Aortic smooth muscle cell (primary cell): ENCODE results near the gene RHO. TPM values are rescaled to one million over a fixed set of nuclear protein-coding genes. Genes with fewer than 3 reads are reported as not detected.

ENCODE experiments used
- total RNA-seq: library from RNA; depleted of rRNA; stranded (reverse); fragments of >200 nt; gene quantifications from 2 replicates; pipeline ENCODE4 v1.2.3, GENCODE V29; 2014

The RHO gene
- under 0.01 TPM in 1 of 2 replicates, not detected in the other for total RNA-seq

DNA sequence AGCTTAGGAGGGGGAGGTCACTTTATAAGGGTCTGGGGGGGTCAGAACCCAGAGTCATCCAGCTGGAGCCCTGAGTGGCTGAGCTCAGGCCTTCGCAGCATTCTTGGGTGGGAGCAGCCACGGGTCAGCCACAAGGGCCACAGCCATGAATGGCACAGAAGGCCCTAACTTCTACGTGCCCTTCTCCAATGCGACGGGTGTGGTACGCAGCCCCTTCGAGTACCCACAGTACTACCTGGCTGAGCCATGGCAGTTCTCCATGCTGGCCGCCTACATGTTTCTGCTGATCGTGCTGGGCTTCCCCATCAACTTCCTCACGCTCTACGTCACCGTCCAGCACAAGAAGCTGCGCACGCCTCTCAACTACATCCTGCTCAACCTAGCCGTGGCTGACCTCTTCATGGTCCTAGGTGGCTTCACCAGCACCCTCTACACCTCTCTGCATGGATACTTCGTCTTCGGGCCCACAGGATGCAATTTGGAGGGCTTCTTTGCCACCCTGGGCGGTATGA lies at the start of gene RHO:
TSS of gene RHO (plus strand) at position 51 of the 512 bp plus-strand sequence. CDS start at position 146, 95 bp downstream.

DNA sequence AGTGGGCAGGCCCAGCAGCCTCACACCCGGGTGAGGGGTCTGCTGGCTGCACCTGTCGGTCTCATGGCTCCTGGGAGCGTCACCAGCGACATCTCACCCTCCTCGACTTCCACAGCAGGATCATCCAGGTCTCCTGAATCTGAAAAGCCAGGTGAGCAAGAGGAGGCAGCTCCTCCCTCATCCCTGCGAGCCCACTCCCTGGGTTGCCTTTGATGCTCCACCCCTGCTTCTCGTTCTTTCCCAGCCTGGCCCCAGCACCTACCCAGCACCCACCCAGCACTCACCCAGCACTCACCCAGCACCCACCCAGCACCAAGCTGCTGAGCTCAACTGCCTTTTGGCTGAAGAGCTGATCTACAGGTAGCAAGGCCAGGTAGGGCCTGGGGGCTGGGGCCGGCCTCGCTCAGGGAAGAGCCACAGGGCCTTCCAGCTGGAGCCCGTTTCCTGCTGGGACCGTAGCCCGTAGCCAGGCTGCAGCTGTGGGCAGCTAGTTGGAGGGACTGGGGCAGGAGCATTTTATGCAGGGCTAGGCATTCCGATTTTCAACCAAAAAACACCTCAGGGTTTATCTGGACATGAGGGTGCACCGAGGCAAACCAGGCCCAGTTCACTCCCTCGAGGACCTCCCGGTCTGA lies 14.8 kb downstream of the RHO start, which contains the start of gene H1-8:
TSS of gene H1-8 (plus strand) at position 20 of the 635 bp plus-strand sequence. CDS start at position 64, 44 bp downstream.

Other genes with a start within 250 kb of the RHO start
- gene HMCES, start 249.8 kb upstream of the RHO start, total RNA-seq, result 19.0 and 20.2 TPM in 2 replicates
- not detected in 2 replicates for gene EFCAB12, start 100.0 kb upstream of the RHO start, total RNA-seq
- 15.7 and 18.3 TPM in 2 replicates for gene MBD4, start 88.7 kb upstream of the RHO start, total RNA-seq
- 26.6 and 29.0 TPM in 2 replicates for gene IFT122, start 88.4 kb upstream of the RHO start, total RNA-seq
- gene H1-8, start 14.5 kb downstream of the RHO start, total RNA-seq, result not detected in 2 replicates
- 131 and 204 TPM in 2 replicates for gene PLXND1, start 78.0 kb downstream of the RHO start, total RNA-seq